HG02610 (cell line): Measurements from ENCODE around the gene TEAD1.

Experiments
- ATAC-seq: cut with Tn5 transposase; IDR thresholded peaks from one replicate; pipeline ENCODE4 v1.9.1; 2021; ENCODE audit warnings: mild to moderate bottlenecking, moderate library complexity; ENCODE audit not compliant: unreplicated experiment

Gene TEAD1

DNA sequence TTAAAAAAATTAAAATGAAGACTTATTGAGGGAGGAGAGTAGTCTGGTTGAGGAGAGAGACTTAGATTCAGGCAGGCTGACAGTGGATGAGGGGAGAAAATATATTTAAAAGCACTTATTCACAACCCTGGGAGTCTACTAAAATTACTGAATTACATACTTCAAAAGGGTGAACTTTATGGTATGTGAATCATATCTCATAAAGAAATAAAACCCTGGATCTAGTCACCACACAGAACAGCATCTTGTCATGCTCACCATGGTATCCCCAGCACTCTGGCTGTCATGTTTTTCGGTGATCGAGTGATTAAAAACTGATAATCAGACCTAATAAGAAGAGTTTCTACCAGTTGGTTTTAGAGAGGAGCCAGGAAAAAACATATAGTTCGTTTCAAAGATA lies 11.0 kb downstream of the TEAD1 start:
- ATAC-seq, result no peak

DNA sequence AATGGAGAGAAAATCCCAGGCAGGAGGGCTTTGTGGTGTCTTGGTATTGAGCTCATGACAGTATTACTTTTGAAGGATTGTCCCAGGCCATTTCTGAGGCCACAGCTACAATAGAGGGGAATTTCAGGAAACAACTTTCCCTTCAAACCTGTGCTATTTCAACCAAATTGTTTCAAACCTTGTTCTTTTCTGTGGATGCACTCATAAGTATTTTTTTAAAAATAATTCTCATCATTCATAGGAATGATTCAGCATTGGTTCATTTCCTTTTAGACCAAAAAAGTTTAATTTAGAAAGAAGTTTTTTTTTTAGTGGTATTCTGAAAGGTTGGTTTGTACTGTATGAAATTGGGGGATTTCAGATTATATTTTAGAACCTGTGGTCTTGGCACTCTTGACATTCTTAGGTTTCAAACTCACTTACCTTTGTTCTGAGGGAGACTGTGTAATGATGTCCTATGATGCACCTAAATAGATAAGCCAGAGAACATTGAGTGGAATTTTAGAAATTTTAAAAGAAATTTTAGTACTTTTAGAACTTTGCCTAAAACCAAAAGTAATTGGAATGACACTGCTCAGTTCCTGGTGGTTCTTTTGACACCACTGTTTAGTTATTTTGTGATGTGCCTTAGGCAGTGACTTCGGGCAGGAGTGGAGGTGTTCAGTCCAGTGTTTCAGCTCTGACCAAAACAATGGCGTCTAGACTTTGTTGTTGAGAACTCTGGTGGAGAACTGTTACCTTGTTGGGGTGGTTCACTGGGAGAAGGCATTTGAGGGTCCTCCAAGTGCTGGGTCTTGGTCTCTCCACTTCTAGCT lies 12.2 kb downstream of the TEAD1 start:
- ATAC-seq, result no peak

DNA sequence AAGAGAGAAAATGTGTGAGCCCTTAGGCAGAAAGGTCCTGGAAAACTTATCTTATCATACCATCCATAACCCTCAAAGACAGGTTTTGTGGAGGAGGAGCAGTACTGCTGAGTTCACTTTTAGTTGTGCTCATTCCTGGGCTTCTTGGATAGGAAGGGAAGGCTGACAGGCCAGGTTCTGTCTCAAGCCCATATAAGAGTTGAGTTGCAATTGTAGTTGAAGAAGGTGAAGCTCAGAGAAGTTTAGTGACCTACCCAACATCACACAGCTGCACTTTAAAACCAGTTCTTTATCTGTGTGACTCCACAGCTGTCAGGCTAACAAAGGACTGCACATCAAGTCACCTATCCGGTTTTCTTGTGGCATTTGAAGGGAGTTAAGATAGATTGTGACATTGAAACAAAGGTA lies 13.0 kb downstream of the TEAD1 start:
- ATAC-seq, result no peak

DNA sequence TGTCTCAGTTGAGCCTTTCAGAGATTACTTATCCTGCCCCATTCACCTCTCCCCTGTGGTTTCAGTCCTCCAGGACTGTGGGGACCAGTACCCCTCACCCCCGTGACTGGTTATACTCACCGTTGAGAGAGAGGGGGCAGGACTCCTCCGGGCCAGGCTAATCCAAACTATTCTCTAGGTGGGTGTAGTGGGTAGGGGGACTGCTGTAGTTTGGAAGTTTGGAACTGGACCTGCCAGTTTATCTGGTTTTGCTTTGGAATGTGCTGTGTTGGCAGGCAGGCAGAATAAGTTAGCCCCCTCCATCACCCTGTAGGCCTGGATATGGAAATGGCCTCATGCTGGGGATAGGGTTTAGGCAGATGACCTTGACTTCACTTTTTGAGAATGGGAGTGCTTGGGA lies 13.5 kb downstream of the TEAD1 start:
- no peak for ATAC-seq

DNA sequence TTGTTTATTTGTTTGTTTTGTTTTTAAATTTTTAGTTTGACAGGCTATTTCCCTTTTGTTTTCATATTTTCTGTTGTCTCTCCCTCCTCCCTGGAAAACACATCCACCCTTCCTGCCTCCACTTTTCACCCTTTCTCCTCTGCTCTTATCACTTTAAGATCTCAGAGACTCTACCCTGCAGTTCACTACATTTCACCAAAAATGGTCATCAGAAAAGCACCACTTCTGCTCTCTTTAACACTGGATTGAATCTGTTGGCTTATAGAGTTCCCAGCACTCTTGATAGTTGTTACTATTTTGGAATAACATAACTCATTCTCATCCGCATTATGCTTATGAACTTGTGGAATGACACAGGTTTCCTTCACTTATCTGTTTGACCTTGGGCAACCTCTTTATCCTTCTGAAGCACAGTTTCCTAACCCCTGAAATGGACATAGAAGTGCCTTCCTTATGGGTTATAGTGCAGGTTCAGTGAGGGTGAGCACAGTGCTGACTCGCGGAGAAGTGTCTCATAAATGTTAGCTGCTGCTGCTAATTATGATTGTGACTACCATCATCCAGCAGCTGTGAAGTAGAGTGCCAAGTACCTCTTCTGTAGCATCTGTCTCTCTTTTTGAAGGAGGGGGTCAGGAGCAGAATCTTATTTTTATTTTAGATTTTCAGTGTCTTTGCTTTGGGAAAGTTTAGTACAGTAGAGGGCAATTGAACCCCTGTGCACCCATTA lies 15.0 kb downstream of the TEAD1 start:
- no peak for ATAC-seq

DNA sequence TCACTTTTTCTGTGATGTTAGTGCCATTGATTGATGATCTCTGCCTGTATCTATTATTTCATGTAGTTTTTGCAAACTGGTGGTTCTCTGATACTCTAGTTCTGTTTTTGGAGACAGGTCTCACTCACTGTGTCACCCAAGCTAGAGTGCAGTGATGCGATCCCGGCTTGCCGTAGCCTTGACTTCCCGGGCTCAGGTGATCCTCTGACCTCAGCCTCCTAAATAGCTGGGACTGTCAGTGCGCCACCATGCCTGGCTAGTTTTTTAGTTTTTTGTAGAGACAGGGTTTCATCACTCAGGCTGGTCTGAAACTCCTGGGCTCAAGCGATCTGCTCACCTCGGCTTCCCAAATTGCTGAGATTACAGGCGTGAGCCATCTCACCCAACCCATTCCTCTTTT lies 16.4 kb downstream of the TEAD1 start:
- ATAC-seq, result no peak

DNA sequence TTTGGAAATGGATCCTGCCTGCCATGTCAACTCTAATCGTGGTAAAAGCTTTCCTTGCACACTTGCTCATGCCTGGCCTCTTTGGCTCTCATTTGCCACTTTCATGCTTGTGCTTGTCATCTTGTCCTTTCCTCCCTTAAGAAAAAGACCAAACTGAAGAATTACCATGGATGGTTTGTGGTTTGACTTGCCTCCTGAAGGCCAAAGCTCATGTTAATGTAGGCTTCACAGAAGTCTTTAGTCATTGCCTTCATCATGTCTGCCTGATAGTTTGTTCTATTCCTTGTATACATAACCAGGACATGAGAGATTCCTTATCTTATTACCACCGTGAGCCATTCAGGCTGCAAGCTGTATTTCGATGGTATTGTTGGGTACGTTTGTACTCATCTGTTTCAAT lies 17.3 kb downstream of the TEAD1 start:
- ATAC-seq, result no peak

DNA sequence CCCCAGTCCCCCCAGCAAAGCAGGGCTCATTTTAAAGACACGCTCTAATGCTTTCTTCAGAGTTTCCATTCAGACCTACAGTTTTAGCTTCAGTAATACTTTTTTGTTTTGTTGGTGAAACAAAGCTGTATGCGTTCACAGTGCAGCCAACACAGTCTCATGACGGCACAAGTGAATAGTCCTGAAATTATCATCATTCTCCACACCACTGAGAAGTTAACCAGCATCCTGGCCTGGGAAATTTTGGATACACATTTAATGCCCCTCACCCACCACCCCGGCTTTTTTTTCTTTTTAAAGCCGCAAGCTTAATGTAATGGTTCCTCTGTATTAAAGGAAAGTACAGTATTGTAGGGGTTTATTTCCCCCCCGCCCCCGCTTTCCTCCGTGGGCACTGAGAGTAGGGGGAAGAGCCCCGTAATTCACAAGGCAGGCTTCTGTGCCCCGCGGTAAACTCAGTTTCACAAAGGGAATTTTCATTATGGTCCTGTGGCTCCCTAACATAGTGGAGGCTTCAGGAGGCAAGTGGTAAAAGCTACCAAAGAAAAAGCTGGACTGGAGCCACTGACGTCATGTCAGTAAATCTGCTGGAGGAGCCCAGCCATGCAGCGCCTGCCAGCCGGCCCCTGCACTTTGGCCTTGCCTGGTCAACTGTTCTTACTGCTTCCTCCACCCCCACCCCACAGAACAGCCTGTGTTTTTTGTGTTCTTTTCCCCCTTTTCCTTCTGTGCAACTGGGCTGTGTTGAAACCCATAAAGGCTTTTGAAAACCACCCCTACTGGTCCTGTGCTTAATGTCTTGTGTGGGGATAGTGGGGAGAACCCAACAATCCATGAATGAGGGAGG lies 18.2 kb downstream of the TEAD1 start:
- ATAC-seq, result no peak

DNA sequence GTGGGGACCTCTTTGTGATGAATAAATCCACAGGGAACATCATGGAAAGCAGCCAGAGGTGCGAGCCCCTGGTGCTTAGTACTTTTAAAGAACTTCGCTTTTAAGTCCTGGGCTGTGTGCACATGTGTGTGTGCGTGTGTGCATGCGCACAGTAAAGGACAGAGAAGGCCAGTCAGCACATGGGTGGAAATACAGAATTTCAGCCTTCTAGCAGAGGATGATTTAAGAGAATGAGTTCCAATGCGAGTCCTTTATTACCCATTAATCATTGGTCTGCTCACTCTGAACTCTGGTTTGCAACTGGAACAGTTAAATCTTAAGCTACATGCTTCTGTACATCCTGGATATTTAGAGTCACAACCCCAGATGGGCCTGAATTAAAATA lies 18.9 kb downstream of the TEAD1 start:
- no peak for ATAC-seq

DNA sequence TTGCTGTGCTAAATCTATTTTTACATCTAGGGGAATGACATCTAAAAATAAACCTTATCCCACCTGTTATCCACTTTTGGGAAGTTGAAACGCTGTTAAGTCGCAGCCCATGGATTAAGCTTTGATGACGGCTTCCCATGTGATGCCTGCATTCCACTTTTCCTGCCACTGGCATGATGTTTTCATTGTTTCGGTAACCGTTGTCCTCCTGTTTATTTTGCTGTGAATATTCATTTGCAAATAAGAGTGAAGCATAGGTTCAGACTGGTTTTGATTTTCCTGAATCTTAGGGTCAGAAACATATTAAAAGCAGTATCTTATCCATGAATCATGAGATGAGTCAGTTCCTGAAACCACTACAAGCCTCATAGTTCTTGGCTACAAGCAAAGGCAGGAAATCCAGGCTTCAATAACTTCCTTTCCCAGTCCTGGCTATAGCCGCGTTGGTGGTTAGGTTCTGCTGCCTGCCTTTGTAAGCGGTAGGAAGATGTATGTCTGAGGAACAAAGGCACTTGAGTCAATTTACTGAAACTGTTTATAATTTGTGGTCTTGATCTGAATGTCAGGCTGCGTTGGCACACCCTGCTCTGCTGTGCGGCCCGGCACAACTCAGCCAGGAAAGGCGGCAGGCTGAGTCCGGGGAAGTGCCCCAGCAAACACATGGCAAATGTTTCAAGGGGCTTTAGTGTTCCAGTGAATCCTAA lies 19.4 kb downstream of the TEAD1 start:
- no peak for ATAC-seq

DNA sequence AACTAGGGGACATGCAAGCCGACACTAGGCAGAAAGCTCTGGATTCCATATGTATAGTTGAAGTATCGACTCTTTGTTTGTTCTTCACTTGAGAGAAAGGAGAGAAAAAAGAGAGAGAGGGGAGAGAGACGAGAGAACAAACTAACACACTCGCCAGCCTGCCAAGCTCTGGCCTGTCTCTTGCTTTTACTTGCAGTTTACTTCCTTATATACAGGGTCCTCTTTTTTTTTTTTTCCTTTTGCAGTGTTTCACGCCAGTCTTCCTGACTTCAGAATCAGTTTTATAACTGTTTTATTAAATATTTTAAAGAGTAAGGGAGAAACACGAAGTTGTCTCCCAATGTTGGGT lies 19.9 kb downstream of the TEAD1 start:
- no peak for ATAC-seq

DNA sequence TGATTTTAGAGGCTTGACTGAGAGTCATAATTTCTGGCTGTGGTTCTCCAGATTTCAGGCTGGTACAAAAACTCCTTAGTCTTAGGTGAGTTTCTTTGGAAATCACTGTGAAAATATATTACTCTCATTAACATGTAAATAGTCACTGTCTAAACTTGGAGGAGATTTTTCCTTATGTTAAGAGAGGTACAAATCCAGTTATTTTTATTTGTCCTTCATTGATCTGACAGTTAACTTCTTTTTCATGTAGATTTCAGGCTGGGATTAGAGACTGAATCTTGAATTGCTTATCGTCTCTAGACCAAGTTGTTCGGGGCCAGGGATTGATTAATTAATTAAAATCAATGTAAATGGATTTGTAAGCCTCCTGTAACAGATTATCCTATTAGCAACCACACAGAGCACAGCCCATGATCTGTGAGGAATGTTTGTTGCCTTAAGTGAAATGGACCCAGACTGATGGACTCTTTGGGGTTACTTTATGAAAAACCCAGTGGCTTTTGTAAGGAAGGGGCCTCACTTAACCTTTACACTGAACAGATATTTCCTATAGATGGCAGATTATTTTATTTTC lies 21.1 kb downstream of the TEAD1 start:
- ATAC-seq, result no peak

DNA sequence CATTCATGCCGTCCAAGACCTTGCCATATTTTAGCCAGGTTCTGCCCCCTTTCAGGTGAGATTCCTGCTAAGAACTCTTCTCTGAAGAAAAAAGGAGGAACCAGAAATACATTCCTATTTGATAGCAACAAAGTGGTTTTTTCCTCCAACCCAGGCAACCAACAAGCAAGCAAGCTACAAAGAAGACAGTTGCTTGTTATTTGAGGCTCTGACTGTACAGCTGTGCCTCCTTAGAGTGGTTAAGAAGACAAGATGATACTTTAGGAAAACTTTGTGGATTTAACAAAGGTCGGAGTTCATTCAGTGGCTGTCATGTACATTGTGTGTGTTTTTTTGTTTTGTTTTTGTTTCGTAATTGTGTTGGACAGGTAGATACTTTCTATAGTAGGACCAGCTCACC lies 21.7 kb downstream of the TEAD1 start:
- ATAC-seq, result no peak

DNA sequence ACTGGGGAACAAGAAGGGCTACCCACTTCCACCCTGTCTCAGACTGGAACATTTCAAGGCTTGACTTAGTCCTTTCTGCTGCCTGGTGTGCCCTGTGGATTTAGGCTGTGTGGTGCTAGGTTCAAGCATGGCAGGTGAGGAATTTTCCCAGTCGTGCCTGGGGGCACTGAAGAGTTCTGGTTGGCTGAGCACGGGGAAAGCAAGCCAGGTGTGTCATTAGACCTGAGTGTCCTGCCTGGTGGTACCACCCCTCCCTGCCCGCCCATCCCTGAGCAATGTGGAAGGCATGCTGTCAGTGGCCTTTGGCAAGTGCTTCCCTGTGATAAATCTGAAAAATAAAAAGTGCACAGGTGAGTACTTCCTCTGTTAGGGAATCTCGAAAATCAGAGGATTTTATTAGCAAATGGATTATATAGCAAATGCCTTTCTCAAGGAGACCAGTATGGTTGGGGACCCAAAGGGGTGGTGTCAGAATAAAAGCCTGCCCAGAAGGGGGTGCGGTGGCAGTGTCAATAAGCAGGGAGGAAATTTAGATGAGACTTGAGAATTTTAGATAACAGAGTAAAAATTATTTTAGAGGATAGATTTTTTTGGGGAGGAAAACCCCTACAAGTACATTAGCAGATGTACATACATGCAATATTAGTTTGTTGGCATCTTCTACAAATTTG lies 22.8 kb downstream of the TEAD1 start:
- ATAC-seq, result no peak

DNA sequence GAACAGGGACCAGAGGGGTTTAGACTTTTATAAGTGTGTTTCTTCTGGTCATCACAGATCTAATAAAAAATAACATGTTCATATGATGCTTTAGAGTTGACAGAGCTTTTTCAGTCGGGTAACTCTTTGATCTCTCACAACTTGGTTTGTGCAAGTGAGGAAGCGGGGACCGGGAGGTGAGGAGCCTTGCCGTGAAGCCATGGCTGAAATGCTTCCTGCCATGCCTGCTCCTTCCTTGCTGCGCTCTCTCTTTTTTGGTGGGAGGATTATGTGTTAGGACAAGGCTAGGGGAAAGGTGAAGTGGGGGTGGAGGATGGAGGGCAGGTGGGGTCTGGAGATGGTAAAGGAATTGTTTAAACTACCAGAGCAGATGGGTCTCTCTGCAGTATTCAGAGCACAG lies 23.8 kb downstream of the TEAD1 start:
- ATAC-seq, result no peak

DNA sequence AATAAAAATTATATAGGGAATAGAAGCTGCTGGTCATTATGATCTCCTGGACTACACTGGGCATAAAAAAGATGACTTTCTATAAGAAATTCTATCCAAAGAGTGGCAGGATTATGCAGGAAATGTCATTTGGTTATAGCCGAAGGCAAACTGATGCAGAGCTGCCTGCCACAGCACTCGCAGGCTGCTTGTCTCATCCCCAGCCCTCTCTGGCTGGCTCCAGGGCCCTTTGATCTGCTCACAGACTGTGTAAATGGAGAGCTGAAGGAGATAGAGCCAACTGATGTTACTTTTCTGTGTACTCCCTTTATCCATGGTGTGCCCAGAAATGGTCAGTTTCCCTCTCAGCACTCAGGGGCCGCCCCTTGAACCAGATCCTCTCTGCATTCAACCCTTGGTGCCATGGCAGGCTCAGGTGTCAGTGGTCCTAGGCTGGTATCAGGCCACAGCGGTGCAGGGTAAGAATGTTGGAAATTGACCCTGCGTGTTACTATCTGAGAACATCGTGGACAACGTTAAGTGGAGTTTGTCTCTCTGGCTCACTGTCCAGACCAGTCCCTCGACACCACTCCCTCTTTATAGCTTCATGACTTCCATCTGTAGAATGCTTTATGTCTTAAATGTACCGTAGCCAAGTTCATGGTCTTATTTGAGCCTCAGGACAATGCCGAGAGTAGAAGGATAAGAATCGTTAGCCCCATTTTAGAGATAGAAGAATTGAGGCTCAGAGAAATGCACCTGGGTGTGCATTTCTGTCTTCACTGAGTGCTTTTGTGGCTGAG lies 27.8 kb downstream of the TEAD1 start:
- ATAC-seq, result no peak

DNA sequence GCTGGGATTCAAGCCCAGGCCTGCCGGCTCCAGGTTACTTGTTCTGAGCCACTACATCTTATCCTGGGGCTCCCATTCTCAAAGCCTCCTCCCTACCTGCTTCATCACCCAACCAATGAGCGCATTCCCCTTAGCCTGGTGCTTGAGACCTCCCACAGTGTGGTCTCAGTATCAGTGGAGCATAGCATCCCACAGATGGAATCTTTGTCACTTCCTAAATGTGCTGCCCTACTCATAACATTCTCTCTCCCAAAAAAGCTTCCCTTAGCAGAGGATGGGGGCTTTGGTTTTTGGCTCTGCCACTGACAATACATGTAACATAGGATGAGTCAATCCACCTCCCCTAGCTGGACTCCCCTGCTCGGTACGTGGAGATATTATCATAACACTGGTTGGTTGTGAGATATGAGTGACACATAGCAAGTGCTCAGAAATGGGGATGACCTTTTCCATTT lies 28.8 kb downstream of the TEAD1 start:
- ATAC-seq, result no peak

DNA sequence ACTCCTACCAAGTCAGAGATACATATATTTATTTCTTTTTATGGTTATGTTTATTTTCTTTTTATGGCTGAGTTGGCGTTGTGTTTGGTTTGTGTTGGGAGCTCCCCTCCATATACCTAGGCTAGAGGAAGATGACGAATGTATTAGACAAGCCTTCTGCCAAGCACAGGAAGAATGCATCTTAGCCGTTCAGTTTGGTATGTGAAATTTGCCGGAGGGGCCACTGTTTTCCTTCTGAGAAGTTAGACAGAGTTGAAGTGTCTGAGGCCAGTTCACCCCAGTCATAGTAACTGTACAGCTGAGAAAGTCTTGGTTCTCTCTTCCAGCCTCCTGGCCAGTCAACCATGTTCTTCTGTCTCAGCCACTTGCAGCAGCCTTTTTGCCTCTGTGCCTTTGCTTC lies 29.8 kb downstream of the TEAD1 start:
- no peak for ATAC-seq

DNA sequence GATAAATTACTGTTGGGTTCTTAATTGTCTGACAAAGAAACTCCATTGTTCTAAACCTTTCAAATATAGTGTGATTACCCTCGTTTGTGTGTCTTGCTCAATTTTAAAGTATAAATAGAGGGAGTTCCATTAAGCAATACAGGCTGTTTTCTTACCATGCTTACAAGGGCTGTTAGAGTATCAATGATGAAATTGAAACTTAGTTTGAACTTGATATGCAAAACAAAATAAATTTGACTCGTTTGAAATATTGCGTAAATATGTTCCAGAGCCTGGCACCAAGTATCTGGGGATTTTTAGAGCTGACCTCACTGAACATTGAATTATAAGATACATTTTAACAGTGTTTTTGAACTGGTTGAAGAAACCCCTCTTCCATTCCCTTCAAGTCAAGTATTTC lies 31.7 kb downstream of the TEAD1 start:
- ATAC-seq, result no peak
